ENCODE results near the gene LRRC71. TPM values are rescaled to one million over a fixed set of nuclear protein-coding genes. Genes with fewer than 3 reads are reported as not detected.
A peak's percentile ranks its signal among the peaks of the same experiment; 100 is the strongest.

The LRRC71 gene
- total RNA-seq, 4 donors from 2014 or later, result 0.60 to 0.78 (median 0.66) TPM; not detected in 1

- no peak for DNase-seq (ENCODE audit: low spot score in 2 of 2)
- peaks cover 0 to 29% (median 7%) of the 10 kb centered on the region in 4 donors for H3K4me1 ChIP-seq
- TF ChIP-seq POLR2A (IDR thresholded peaks at IDR 0.05), result no peak
- no peak for TF ChIP-seq EP300 (IDR thresholded peaks at IDR 0.05)
- TF ChIP-seq CTCF (IDR thresholded peaks at IDR 0.05), result no peak
- H3K27ac ChIP-seq, result no peak overlapping the region
- peaks cover 0 to 18% (median 0%) of the 10 kb centered on the region in 3 donors for H3K36me3 ChIP-seq
- 48 to 68% methylated on average over 3 to 4 of the region's 4 CpGs for WGBS, 2 donors
- H3K27me3 ChIP-seq, result peaks cover 0 to 30% of the 10 kb centered on the region in 2 donors
- no peak overlapping the region for H3K4me3 ChIP-seq
- no peaks in the 10 kb centered on the region for H3K9me3 ChIP-seq
These were observed 10.1 kb downstream of the LRRC71 start for GRCh38 chr1:156930483-156930882.

GRCh38 chr1:156931211-156931952 lies 10.9 kb downstream of the LRRC71 start:
- H3K9me3 ChIP-seq, result no peaks in the 10 kb centered on the region
- peak overlapping the region in 3 of 4 donors; percentile 17 to 25 (median 19) for H3K4me3 ChIP-seq
- WGBS, 2 donors, result 44 to 48% methylated on average over 11 of the region's 11 CpGs
- no peak for DNase-seq (ENCODE audit: low spot score in 2 of 2)
- peaks cover 0 to 22% of the 10 kb centered on the region in 2 donors for H3K27me3 ChIP-seq
- H3K27ac ChIP-seq, result peak overlapping the region in 1 of 4 donors; percentile 29
- H3K36me3 ChIP-seq, result peaks cover 0 to 27% (median 0%) of the 10 kb centered on the region in 3 donors
- H3K4me1 ChIP-seq, result peaks cover 0 to 29% (median 7%) of the 10 kb centered on the region in 4 donors
- TF ChIP-seq EP300 (IDR thresholded peaks at IDR 0.05), result no peak
- no peak for TF ChIP-seq CTCF (IDR thresholded peaks at IDR 0.05)
- TF ChIP-seq POLR2A (IDR thresholded peaks at IDR 0.05), result no peak

GRCh38 chr1:156931974-156932710 lies 11.7 kb downstream of the LRRC71 start:
- WGBS, 2 donors, result 45 to 49% methylated on average over 7 to 8 of the region's 8 CpGs
- peak overlapping the region in 1 of 4 donors; percentile 29 for H3K27ac ChIP-seq
- H3K4me1 ChIP-seq, result peaks cover 0 to 27% (median 7%) of the 10 kb centered on the region in 4 donors
- H3K27me3 ChIP-seq, result peaks cover 0 to 15% of the 10 kb centered on the region in 2 donors
- no peak for DNase-seq (ENCODE audit: low spot score in 2 of 2)
- H3K9me3 ChIP-seq, result no peaks in the 10 kb centered on the region
- TF ChIP-seq EP300 (IDR thresholded peaks at IDR 0.05) (no peak), CTCF (IDR thresholded peaks at IDR 0.05) (no peak), POLR2A (IDR thresholded peaks at IDR 0.05) (no peak)
- H3K36me3 ChIP-seq, result peaks cover 0 to 35% (median 0%) of the 10 kb centered on the region in 3 donors
- peak overlapping the region in 1 of 4 donors; percentile 25 for H3K4me3 ChIP-seq

- DNase-seq (ENCODE audit: low spot score in 2 of 2), result no peak
- Histone ChIP-seq H3K4me3 (no peak overlapping the region), H3K27me3 (peaks cover 0 to 6% of the 10 kb centered on the region in 2 donors), H3K36me3 (peaks cover 0 to 44% (median 0%) of the 10 kb centered on the region in 3 donors), H3K4me1 (peaks cover 0 to 18% (median 4%) of the 10 kb centered on the region in 4 donors), H3K9me3 (no peaks in the 10 kb centered on the region), H3K27ac (no peak overlapping the region)
- TF ChIP-seq POLR2A (IDR thresholded peaks at IDR 0.05), result no peak
- no peak for TF ChIP-seq CTCF (IDR thresholded peaks at IDR 0.05)
- WGBS, 2 donors, result 74 to 75% methylated on average over 6 of the region's 6 CpGs
These were observed 12.7 kb downstream of the LRRC71 start for GRCh38 chr1:156933136-156933535.
